Right atrium auricular region (tissue), 2 donors: ENCODE data around the gene MTUS2. TPM values are rescaled to one million over a fixed set of nuclear protein-coding genes. Genes with fewer than 3 reads are reported as not detected.
A peak's percentile ranks its signal among the peaks of the same experiment; 100 is the strongest.

Source experiments
- DNase-seq: peaks from one replicate; pipeline ENCODE4 v3.0.0-alpha.2; 2019; ENCODE audit warnings: low spot score
- H3K27ac ChIP-seq, 2 donors: fragments of 200-600 bp; sonication (generic); 1 replicate in 1 of 2; 2 replicates in 1 of 2; pipeline ENCODE4 v1.5.1; 2016 to 2019
- H3K27me3 ChIP-seq, 2 donors: fragments of 200-600 bp; sonication (generic); one replicate each; pipeline versions ENCODE4 v1.5.1 to v1.6.0; 2017 to 2019
- H3K36me3 ChIP-seq: fragments of 200-600 bp; sonication (generic); one replicate; pipeline ENCODE4 v1.5.1; 2016
- H3K4me1 ChIP-seq, 2 donors: fragments of 200-600 bp; sonication (generic); one replicate each; pipeline versions ENCODE4 v1.5.1 to v1.6.0; 2017 to 2019
- H3K4me3 ChIP-seq, 2 donors: fragments of 200-600 bp; sonication (generic); 1 replicate in 1 of 2; 2 replicates in 1 of 2; pipeline ENCODE4 v1.5.1; 2017 to 2019; ENCODE audit warnings: mild to moderate bottlenecking in 1 of 2, moderate library complexity in 1 of 2
- H3K9me3 ChIP-seq, 2 donors: fragments of 200-600 bp; sonication (generic); one replicate each; pipeline ENCODE4 v1.5.1; 2019
- CTCF ChIP-seq, 2 donors: fragments of 200-600 bp; sonication (generic); IDR thresholded peaks; one replicate each; pipeline ENCODE4 v1.5.1; 2019; ENCODE audit warnings: antibody characterized with exemption in 2 of 2
- total RNA-seq, 2 donors: library from RNA; depleted of rRNA; stranded (reverse); fragments of >200 nt; gene quantifications; one replicate each; pipeline ENCODE4 v1.1.0, GENCODE V29; 2016

MTUS2 gene
- total RNA-seq, 2 donors from 2014 or later = 34.6 to 142 TPM

- H3K27me3 ChIP-seq = no peaks in the 10 kb centered on the region
- no peak overlapping the region for H3K27ac ChIP-seq
- H3K36me3 ChIP-seq = no peaks in the 10 kb centered on the region
- no peaks in the 10 kb centered on the region for H3K4me1 ChIP-seq
- H3K4me3 ChIP-seq = no peak overlapping the region
- peak; percentile 32 to 61 for TF ChIP-seq CTCF (IDR thresholded peaks at IDR 0.05)
- DNase-seq = no peak
- peaks cover 0 to 6% of the 10 kb centered on the region in 2 donors for H3K9me3 ChIP-seq
These were observed 14.8 kb upstream of the MTUS2 start for GRCh38 chr13:28805193-28805819.

- Histone ChIP-seq H3K27me3 (no peaks in the 10 kb centered on the region), H3K4me1 (peaks cover 0 to 12% of the 10 kb centered on the region in 2 donors), H3K27ac (no peak overlapping the region), H3K4me3 (no peak overlapping the region), H3K36me3 (no peaks in the 10 kb centered on the region), H3K9me3 (peaks cover 0 to 9% of the 10 kb centered on the region in 2 donors)
- no peak for DNase-seq
- TF ChIP-seq CTCF (IDR thresholded peaks at IDR 0.05) = no peak
These were observed 2.9 kb upstream of the MTUS2 start for GRCh38 chr13:28817204-28817603.

GRCh38 chr13:28819046-28819730, 951 bp upstream of the MTUS2 start:
- Histone ChIP-seq H3K4me1 (peaks cover 0 to 12% of the 10 kb centered on the region in 2 donors), H3K9me3 (peaks cover 0 to 9% of the 10 kb centered on the region in 2 donors), H3K27ac (peak overlapping the region in 1 of 2 donors; percentile 55), H3K4me3 (peak overlapping the region; percentile 43 to 60), H3K36me3 (no peaks in the 10 kb centered on the region), H3K27me3 (no peaks in the 10 kb centered on the region)
- DNase-seq = no peak
- TF ChIP-seq CTCF (IDR thresholded peaks at IDR 0.05) = no peak

GRCh38 chr13:28819735-28820098, 422 bp upstream of the MTUS2 start:
- Histone ChIP-seq H3K36me3 (no peaks in the 10 kb centered on the region), H3K27ac (peak overlapping the region in 1 of 2 donors; percentile 55), H3K9me3 (peaks cover 0 to 9% of the 10 kb centered on the region in 2 donors), H3K4me3 (peak overlapping the region; percentile 52 to 60), H3K27me3 (no peaks in the 10 kb centered on the region), H3K4me1 (peaks cover 0 to 12% of the 10 kb centered on the region in 2 donors)
- DNase-seq = no peak
- peak; percentile 31 to 48 for TF ChIP-seq CTCF (IDR thresholded peaks at IDR 0.05)

GRCh38 chr13:28822151-28822550, 2.0 kb downstream of the MTUS2 start:
- H3K27me3 ChIP-seq = no peaks in the 10 kb centered on the region
- TF ChIP-seq CTCF (IDR thresholded peaks at IDR 0.05) = no peak

More at GRCh38 chr13:28822151-28822550, 2.0 kb downstream of the MTUS2 start:
- Histone ChIP-seq H3K36me3 (no peaks in the 10 kb centered on the region), H3K4me3 (no peak overlapping the region), H3K9me3 (peaks cover 0 to 4% of the 10 kb centered on the region in 2 donors), H3K4me1 (peaks cover 0 to 12% of the 10 kb centered on the region in 2 donors), H3K27ac (no peak overlapping the region)
- no peak for DNase-seq
